GOT3 (cell line): ENCODE data around the gene DUSP15.
"Not testable (repeated sequence)": the region's sequence is repeated elsewhere in the genome, so short reads cannot be mapped to it uniquely, and the experiment has no call there.

Experiments used
- DNase-seq: peaks from one replicate; lab custom pipeline; 2025; ENCODE audit warnings: mixed read lengths; lab: John Stamatoyannopoulos, UW

Gene DUSP15

DNA sequence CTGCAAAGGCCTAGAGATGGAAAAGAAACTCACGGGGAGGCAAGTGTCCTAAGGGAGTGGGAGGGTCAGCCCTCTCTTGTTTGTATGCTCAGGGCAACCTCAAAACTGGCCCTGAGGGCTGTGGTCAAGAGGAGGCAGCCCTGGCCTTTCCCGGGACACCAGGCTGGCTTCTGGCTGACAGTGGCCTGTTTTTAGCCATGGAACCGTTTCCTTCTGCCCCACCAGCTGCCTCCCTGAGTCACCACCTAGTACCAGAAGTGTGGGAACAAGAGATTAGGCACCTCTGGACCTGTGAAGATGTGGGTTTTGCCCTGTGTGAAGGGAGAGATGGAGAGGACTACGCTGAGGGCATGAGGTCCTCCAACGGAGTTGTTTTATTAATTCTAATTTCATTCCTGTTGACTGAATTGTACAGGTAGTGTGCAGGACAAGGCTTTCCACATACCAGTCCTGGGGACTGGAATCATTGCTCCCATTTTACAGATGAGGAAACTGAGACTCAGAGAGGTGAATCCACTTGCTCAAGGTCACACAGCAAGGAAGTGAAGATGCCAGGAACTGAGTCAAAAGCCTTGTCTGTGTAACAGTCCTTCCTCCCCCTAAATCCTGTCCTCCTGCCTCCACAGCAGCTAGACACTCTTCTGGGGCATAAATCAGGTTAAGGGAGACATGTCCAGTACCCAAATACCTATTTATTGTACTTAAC lies 30.4 kb downstream of the DUSP15 start:
- no peak for DNase-seq

DNA sequence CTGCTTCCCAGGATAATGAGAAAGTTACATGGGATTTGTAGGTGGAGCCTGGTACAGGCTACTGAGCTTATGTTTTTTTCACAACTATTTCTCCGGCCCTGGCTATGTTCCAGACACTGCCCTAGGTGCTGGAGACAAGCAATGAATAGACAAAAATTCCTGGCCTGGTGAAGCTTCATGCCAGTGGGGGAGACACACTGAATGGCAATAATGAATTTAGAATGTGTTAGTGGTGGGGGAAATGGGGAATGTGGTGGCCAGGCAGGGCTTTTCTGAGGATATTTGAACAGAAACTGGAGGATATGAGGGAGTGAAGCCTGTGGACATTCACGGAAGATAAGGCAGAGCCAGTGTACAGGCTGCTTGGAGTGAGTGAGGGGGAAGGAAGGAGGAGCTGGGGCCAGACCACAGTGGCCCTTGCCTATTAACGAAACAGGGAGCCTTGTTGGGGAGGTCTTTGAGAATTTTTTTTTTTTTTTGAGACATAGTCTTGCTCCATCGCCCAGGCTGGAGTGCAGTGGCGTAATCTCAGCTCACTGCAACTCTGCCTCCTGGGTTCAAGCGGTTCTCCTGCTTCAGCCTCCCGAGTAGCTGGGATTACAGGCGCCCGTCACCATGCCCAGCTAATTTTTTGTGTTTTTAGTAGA lies 31.6 kb downstream of the DUSP15 start:
- DNase-seq, result no peak

DNA sequence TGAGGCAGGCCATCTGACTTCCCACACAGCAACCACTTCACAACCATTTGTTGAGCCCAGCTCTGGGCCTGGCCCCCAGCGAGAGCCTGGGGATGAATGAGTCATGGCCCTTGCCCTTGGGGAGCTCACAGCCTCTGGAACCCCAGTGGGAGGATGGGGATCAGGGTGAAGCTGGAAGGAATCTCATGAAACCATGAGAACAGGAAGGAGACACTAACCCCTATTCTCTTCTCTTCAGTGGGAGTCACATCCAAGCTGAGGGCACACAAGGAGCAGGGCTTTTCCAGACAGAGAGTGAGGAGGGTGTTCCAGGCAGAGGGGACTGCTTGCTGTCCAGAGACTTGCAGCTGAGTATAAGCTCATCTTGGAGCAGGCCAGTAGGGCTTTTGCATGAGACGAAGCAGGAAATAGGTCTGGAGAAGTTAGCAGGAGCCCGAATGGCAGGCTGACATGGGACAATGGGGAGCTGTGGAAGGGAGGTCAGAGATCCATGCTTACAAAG lies 32.4 kb downstream of the DUSP15 start:
- DNase-seq, result no peak

DNA sequence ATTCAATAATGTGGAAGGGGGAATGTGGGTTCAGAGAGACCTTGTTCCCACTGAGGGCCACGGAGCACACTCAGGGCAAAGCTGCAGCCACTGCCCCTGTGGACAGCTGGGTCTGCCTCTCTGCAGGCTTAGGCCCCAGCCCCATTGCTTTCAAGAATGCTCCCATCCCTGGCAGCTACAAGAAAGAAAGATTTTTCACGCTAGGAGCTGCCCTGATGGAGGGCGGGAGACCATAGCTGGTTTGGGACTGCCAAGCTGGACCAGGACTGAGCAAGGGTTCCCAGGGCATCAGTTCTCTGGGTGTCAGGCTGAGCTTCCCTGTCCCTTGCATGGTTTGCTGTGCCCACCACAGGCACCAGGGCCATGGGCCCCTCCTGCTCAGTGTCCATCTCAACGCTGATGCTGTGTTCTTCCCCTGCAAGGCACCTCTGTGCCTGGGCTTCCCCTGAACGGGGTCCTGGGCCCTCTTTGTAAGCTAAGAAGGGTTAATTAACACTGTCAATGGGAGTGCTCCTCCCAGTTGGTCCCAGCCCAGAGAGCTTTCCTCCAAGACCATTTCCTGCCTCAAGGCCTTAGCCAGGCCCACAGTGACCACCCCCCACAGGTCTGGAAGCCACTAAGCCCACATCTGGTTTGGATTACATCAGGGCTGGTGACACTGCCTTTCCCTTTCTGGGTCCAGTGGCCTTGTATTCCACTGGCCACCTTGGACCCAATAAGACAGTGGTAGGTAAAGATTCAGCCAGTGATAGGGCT lies 33.3 kb downstream of the DUSP15 start:
- DNase-seq, result no peak

DNA sequence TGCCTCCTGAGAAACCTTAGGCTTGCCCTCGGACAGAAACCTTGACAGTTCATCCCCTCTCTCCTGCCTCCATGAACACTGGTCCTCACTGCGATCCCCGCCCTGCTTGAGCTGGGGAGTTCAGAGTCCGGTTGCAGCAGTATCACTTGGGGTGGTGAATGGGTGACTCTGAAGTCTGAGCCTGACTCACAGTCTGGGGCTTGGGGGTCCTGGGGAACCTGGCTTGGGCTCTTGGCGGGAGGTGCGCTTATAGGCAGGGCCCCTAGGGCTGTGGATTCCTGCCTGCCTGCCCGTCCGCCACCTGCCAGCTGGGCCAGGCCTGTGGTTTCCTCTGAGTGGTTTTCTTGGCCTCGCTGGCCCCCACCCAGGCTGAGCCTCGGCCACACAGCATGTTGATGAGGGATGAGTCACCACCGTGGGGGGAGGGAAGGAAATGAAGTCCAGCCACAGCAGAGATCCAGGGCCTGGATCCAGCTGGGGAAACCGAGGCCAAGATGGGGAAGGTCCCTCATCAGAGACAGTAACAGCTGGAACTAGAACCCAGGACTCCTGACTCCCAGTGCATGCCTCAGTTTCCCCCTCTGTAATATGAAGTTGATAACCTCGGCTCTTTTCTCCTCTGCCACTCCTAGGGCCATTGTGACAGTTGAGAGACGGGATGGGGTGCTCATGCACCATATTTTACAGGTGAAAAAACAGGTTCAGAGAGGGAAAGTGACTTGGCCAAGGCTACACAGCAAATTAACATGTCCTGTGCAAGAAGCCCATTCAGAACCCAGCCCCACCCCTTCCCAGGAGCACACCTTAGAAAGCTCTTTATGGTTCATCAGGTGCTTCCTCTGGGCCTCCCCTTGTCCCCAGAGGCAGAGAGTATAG lies 34.1 kb downstream of the DUSP15 start:
- peak; percentile 63 for DNase-seq

DNA sequence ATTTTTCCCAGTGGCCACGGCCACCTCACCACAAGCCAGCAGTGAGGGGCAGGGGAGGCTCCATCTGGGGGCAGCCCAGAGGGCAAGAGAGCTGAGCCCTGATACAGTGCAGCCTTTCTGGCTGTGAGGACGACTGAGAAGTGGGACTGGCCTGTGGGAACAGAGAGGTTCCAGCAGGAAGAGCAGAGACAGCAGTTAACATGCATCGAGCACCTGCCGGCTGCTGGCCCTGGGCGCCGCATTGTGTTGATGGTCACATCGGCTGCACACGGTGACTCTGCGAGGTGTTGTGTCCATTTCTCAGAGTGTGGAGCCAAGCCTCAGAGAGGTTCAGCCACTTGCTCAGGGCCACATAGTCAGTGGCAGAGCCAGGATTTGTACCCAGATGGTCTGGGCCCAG lies 34.8 kb downstream of the DUSP15 start:
- no peak for DNase-seq

DNA sequence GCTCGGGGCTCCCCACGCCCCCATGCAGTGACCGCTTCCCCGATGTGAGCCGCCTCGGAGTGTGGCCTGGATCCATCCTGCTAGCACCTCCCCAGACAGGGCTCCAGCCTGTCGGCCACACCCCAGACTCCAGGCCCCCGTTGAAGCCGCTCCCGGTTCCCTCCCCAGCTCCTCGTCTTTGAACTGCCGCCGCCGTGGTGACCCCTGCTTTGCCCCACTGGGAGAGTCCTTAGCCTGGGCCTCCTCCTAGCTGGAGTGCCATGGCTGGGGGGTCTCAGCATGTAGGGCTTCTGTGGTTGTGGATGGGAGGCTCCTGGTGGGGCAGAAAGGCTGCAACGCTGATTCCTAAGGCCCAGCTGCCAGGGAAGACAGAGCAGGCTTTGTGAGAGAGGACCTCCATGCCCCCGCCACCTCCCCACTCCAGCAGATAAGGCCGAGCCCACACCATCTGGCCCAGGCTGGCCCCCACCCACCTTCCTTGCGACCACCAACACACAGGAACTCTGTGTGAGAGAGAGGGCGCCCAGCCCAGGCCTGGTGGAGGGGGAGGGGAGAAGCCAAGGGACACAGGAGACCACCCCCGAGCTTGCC lies 36.3 kb downstream of the DUSP15 start:
- DNase-seq, result no peak

DNA sequence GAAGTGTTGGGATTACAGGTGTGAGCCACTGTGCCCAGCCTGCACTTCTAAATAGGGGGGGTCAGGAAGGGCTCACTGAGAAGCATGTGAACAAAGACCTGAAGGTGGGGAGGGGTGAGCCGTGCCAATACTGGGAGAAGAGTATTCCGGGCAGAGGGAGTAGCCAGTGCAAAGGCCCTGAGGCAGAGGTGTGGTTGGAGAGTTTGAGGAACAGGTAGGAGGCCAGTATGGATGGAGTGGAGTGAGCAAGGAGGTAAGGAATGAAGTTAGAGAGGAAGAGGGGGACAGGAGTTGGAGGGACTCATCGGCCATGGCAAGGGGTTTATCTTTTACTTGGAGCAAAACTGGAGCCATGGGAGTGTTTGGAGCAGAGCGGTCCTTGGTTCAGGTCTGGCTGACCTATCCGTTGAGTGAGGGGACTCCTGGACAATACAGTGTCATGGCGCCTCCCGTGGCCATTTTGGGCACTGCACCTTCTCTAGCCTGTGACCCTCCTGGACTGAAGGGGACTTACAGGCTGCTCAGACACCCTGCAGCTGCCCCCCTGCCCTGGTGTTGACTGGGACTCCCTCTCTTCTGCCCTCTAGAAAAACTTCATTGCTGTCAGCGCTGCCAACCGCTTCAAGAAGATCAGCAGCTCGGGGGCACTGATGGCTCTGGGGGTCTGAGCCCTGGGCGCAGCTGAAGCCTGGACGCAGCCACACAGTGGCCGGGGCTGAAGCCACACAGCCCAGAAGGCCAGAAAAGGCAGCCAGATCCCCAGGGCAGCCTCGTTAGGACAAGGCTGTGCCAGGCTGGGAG lies 37.0 kb downstream of the DUSP15 start:
- DNase-seq, result no peak

DNA sequence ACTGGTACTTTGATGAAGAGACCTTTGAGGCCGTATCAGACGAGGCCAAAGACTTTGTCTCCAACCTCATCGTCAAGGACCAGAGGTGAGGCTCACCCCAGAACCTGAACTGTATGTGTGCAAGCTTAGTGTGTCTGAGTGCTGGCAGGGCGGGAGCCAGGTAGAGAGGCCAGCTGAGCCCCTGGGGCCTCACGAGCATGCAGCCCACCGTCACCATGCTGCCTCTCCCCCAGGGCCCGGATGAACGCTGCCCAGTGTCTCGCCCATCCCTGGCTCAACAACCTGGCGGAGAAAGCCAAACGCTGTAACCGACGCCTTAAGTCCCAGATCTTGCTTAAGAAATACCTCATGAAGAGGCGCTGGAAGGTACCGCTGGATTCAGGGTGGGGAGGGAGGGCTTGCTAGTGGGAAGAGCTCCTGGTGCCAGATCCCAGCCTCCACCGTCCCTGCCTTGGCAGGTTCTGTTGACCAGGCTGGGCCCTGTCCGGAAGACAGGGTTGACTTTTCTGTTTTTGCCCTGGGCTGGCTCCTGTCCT lies 38.5 kb downstream of the DUSP15 start:
- DNase-seq, result no peak

DNA sequence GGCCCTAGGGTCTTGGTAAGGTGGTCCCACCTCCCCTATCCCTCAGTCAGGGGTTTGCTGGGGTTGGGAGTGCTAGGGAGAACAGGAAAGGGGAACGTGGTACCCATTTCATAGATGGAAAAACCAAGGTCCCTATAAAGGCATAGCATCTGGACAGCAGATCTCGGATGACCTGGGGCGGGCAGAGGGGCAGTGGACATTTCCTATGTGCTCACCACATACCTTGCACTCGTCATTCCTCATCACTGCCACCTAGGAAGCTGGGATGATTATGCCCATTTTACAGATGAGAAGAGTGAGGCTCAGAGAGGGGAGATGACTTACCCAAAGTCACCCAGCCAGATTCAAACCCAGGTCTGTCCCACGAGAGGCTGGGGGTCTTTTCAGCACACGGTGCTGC lies 39.1 kb downstream of the DUSP15 start:
- DNase-seq, result no peak

DNA sequence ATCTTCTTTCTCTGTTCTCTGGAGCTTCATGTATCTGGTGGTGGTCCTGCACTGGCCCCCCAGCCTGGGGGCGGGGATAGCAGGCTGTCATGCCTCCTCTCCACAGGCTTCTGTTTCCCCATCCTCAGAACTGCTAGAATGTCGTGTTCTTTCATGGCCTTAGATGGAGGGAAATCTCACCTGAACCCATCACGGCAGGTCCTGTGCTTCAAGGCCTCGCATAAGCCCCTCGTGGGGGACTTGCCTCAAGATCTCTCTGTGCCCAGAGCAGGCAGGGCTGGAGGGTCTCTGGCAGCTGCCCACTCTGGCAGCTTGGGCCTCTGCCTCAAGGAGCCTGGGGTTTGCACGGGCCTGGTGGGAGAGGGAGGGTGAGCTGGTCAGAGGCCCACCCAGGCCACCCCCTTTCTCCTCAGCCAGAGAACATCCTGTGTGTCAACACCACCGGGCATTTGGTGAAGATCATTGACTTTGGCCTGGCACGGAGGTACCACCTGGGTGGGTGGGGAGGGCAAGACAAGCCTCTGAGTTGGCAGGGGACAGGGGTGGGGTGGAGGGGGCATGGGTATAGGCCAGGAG lies 39.8 kb downstream of the DUSP15 start:
- no peak for DNase-seq

DNA sequence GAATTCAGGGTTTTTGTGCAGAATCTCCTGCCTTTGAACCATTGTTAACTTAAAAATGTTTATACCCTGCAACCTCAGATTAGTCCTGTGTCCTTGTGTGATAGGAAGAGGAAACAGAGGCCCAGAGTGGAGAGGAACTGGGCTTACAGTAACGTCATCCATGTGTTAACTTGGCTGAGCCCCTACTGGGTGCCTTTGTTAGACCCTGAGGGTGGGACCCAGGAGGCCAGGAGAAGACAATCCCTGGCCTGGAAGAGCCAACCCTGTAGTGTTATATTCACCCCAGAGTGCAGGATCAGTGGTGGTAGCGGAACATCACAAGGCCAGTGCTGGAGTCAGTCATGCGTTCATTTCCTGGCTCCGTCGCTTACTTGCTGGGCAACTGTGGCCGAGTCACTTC lies 40.6 kb downstream of the DUSP15 start:
- DNase-seq, result no peak

DNA sequence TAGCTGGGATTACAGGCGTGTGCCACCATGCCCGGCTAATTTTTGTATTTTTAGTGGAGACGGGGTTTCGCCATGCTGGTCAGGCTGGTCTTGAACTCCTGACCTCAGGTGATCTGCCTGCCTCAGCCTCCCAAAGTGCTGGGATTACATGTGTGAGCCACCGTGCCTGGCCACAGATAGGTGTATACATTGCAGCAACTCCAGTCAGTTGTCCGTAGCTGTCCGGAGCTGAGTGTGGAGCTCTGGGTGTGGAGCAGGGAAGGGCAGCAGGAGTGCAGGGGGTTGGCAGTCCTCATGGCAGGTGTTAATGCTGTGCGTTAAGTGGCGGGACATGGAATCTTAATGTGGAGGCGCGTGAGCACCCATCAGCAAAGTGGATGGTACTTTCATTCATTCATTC lies 42.3 kb downstream of the DUSP15 start:
- DNase-seq, result not testable (repeated sequence)

DNA sequence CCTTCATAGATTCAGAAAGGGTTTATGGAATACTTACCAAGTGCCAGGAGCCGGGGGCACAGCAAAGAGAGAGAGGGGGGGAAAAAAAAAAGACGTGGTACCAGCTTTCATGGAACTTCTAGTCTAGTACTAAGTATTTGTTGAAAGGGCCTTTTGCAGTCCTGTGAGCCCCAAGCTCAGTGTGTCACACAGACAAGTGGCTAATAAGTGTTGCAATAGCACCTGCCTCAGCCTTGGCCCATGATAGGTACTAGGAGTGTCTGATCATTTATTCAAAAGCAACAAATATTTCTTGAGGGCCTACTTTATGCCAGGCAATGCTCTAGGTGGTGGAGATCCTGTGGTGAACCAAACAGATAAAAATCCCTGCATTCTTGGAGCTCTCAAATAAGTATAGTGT lies 43.3 kb downstream of the DUSP15 start:
- no peak for DNase-seq

DNA sequence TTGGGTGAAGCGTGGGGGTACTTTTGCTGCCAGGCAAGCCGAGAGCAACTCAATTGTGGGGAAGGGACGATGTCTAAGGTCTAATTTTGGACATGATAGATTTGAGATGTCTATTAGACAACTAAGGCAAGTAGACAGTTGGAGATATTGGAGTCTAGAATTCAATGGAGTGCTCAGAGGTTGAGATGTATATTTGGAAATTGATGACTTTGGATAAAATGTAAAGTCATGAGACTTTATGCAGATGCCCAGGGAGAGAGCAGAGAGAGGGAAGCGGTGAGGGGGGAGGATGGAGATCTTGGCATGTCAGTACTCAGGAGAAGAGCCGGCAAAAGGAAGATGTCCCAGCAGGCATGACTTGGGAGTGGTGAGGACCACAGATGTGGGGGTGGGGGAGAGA lies 44.3 kb downstream of the DUSP15 start:
- no peak for DNase-seq

DNA sequence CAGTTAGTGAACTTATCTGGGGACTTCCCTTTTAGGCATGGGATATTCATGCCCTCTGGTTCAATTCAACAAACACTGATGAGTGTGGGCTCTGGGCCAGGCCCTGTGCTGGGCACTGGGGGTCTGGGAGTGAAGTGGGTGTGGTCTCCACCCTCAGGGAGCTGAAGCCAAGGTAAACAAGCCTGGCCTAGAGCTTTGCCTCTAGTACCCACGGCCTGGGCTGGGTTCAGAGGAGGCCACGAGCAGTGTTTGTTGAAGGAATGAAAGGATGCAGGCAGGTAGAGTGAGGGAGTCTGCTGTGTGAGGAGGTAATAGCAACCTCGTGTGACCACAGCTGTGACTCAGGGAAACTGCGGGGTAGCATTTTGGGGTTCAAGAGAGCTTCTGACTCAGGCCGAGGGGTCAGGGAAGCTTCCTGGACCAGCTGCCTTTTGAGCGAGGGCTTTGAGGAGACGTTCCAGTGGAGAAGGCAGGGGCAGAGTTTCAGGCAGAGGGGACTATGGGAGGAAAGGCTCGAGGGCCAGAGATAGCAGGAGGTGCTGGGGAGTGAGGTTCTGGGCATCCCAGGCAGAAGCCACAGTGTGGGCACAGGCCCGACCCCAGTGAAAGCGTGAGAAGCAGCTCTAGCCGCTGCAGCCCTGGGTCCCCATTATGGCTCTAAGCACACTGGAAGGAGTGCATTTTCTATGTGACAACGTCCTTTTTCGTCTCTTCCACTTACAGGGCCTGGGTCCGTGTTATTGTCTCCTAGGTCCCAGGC lies 45.6 kb downstream of the DUSP15 start:
- no peak for DNase-seq

DNA sequence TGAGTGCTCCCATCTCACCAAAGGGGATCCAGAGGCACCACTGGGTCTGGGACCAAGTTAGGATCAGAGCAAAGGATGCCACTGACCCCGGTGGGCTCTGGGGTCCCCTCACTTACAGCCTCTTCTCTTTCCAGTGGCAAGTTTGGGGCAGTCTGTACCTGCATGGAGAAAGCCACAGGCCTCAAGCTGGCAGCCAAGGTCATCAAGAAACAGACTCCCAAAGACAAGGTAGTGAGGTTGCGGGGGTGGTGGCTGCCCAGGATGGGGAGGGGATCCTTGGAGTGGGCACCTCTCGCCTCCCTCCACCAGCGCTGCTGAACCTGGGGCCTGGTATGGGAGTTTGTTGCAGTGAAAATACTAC lies 46.2 kb downstream of the DUSP15 start:
- no peak for DNase-seq

DNA sequence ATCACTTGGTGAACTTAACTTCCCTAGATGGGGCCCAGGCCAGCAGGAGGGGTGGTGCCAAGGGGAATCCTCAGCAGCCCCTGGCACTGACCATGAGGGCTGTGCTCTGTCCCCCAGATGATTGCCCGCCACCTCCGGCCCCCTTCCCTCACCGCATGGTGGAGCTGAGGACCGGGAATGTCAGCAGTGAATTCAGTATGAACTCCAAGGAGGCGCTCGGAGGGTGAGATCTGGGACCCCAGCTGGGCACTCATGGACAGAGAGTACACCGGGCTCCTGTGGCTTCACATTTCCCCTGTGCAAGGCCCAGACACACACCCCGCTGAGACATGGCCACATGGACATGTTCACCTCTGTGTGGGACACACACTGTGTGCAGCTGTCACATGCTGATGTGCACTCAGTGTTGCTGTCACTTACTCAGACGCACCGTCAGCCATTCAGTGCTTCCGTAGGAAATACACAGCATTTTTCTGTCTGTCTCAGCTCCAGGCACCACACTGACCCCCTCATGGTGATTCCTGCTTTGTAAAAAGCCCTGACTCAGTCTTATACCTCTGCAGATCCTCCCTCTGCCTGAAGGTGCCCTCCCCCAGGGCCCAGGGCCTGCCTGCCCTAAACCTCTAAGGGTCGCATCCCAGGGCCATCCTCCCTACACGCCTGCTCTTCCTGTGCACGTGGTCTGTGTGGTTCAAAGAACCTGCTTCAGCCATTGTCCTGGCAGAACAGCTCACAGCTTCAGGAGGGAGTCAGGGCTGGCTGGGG lies 46.8 kb downstream of the DUSP15 start:
- no peak for DNase-seq
